ENCODE data around the gene BAZ1A. TPM values are rescaled to one million over a fixed set of nuclear protein-coding genes. Genes with fewer than 3 reads are reported as not detected.

Gene BAZ1A
- total and polyA plus RNA-seq, 10 of the 15 experiments (the other 5 are each of a cell fraction or from before 2014, with no cell fraction given) = 34.3 to 96.5 (median 50.7) TPM

DNA sequence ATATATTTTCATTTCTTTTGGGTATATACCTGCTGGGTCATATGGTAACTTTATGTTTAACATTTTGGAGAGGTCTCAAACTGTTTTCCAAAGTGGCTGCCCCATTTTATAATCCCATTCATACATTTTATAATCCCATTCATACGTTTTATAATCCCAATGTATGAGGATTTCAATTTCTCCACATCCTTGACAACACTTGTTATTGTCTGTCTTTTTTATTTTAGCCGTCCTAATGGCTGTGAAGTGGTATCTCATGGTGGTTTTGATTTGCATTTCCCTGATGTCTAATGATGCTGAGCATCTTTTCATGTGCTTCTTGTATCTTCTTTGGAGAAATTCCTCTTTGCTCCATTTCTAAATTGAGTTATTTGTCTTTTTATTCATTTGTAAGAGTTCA is 154.0 kb downstream of the BAZ1A start (continued):
- TF ChIP-seq, protein P1, sequence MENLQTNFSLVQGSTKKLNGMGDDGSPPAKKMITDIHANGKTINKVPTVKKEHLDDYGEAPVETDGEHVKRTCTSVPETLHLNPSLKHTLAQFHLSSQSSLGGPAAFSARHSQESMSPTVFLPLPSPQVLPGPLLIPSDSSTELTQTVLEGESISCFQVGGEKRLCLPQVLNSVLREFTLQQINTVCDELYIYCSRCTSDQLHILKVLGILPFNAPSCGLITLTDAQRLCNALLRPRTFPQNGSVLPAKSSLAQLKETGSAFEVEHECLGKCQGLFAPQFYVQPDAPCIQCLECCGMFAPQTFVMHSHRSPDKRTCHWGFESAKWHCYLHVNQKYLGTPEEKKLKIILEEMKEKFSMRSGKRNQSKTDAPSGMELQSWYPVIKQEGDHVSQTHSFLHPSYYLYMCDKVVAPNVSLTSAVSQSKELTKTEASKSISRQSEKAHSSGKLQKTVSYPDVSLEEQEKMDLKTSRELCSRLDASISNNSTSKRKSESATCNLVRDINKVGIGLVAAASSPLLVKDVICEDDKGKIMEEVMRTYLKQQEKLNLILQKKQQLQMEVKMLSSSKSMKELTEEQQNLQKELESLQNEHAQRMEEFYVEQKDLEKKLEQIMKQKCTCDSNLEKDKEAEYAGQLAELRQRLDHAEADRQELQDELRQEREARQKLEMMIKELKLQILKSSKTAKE (IDR thresholded peaks at IDR 0.05; ENCODE audit: low read depth, poor library complexity, severe bottlenecking) = no peak
- TF ChIP-seq GATAD2B (conservative IDR thresholded peaks at IDR 0.05; ENCODE audit: low read depth) (no peak), CEBPB (IDR thresholded peaks at IDR 0.05; ENCODE audit: borderline replicate concordance in 1 of 2, low read depth in 2 of 2, low read length in 2 of 2) (no peak)

DNA sequence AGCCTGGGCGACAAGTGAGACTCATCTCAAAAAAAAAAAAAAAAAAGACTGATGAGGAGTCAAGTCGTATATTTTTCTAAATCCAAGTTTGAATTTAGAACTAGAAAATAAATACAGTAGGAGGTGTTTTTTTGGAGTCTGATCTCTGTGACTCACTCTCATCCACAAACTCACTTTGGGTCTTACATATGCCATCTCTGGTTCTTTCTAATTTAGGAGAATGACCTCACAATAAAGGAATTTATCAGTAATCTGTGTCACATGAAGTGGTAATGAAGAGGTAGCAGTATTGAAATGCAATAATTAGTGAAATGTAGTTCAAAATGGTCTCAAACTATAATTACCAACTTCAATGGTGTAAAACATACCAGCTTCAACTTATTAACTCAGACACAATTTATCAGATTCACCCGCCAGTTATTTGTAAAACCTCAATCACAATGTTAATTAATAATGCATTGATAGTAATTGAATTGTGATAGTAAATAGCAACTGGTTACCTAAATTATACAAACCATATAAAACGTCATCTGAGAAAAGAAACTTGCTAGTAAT is 156.3 kb downstream of the BAZ1A start:
- ChIA-PET POLR2A (no interaction called here), SMC1A (ENCODE audit: uncharacterized antibody, unreplicated experiment) (interaction anchor here (1.6 kb wide), 1 partner anchor 28 kb away, joined by 3 read pairs; no protein-coding TSS in a partner anchor), CTCF (interaction anchor here (4.1 kb wide), 1 partner anchor 47 kb away, joined by 38 read pairs; no protein-coding TSS in a partner anchor), RAD21 (ENCODE audit: unreplicated experiment) (interaction anchor here (1.3 kb wide), 1 partner anchor 46 kb away, joined by 4 read pairs; no protein-coding TSS in a partner anchor)
- TF ChIP-seq SUZ12 (IDR thresholded peaks at IDR 0.05; ENCODE audit: unreplicated experiment) (no peak), JUND (IDR thresholded peaks at IDR 0.05; ENCODE audit: low read depth, low read length) (no peak), SIX5 (IDR thresholded peaks at IDR 0.05; ENCODE audit: low read depth, low read length, severe bottlenecking) (no peak), NFYA (IDR thresholded peaks at IDR 0.05; ENCODE audit: borderline replicate concordance, low read depth, low read length) (no peak), POLR2AphosphoS2 (IDR thresholded peaks at IDR 0.05; ENCODE audit: low read depth, low read length) (no peak), BRCA1 (IDR thresholded peaks at IDR 0.05; ENCODE audit: low read depth, low read length) (no peak)
- TF ChIP-seq, protein P2, sequence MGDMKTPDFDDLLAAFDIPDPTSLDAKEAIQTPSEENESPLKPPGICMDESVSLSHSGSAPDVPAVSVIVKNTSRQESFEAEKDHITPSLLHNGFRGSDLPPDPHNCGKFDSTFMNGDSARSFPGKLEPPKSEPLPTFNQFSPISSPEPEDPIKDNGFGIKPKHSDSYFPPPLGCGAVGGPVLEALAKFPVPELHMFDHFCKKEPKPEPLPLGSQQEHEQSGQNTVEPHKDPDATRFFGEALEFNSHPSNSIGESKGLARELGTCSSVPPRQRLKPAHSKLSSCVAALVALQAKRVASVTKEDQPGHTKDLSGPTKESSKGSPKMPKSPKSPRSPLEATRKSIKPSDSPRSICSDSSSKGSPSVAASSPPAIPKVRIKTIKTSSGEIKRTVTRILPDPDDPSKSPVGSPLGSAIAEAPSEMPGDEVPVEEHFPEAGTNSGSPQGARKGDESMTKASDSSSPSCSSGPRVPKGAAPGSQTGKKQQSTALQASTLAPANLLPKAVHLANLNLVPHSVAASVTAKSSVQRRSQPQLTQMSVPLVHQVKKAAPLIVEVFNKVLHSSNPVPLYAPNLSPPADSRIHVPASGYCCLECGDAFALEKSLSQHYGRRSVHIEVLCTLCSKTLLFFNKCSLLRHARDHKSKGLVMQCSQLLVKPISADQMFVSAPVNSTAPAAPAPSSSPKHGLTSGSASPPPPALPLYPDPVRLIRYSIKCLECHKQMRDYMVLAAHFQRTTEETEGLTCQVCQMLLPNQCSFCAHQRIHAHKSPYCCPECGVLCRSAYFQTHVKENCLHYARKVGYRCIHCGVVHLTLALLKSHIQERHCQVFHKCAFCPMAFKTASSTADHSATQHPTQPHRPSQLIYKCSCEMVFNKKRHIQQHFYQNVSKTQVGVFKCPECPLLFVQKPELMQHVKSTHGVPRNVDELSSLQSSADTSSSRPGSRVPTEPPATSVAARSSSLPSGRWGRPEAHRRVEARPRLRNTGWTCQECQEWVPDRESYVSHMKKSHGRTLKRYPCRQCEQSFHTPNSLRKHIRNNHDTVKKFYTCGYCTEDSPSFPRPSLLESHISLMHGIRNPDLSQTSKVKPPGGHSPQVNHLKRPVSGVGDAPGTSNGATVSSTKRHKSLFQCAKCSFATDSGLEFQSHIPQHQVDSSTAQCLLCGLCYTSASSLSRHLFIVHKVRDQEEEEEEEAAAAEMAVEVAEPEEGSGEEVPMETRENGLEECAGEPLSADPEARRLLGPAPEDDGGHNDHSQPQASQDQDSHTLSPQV (IDR thresholded peaks at IDR 0.05) = no peak
- TF ChIP-seq, protein P3, sequence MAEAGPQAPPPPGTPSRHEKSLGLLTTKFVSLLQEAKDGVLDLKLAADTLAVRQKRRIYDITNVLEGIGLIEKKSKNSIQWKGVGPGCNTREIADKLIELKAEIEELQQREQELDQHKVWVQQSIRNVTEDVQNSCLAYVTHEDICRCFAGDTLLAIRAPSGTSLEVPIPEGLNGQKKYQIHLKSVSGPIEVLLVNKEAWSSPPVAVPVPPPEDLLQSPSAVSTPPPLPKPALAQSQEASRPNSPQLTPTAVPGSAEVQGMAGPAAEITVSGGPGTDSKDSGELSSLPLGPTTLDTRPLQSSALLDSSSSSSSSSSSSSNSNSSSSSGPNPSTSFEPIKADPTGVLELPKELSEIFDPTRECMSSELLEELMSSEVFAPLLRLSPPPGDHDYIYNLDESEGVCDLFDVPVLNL (IDR thresholded peaks at IDR 0.05; ENCODE audit: low read depth, low read length) = no peak
- H3K4me3 ChIP-seq = no peak overlapping the region
- intact Hi-C loops (cut with micrococcal nuclease; ENCODE audit: unreplicated experiment) = no loop called here
- H3K27me3 ChIP-seq (replicated peaks in 1 of 2; ENCODE audit: control insufficient read depth in 2 of 2, insufficient read depth in 2 of 2, low read length in 1 of 2) = no peaks in the 10 kb centered on the region
- 56% methylated on average over 4 of the region's 4 CpGs for WGBS (ENCODE audit: insufficient coverage, insufficient replicate concordance, low lambda C conversion rate, missing lambda C conversion rate)
- DNase-seq (ENCODE audit: low read depth, low spot score) (no peak), FAIRE-seq (no peak), ATAC-seq (no peak)
- no peaks in the 10 kb centered on the region for H3K9me3 ChIP-seq (replicated peaks; ENCODE audit: control insufficient read depth, insufficient read depth, low read length)
- no peak overlapping the region for H2AFZ ChIP-seq (ENCODE audit: control insufficient read depth, low read depth, low read length)
- in situ Hi-C loops (cut with MboI) = no loop called here
- H3K4me1 ChIP-seq (ENCODE audit: control insufficient read depth, insufficient read depth, low read length) = no peaks in the 10 kb centered on the region
- H4K20me1 ChIP-seq (ENCODE audit: control insufficient read depth, insufficient read depth) = no peaks in the 10 kb centered on the region
- H3K79me2 ChIP-seq (ENCODE audit: control insufficient read depth, insufficient read depth, low read length) = peaks cover 6% of the 10 kb centered on the region
- H3K36me3 ChIP-seq (ENCODE audit: control insufficient read depth in 2 of 2, insufficient read depth in 2 of 2, low read length in 1 of 2) = no peaks in the 10 kb centered on the region
- no TSS peak for BruUV-seq (replicated peaks)
- no peak overlapping the region for H3K4me2 ChIP-seq (ENCODE audit: control insufficient read depth, insufficient read depth)
- H3K27ac ChIP-seq (ENCODE audit: control insufficient read depth, insufficient read depth) = no peak overlapping the region
- no peak overlapping the region for H3K9ac ChIP-seq (ENCODE audit: control insufficient read depth, insufficient read depth, low read length)

Data from GM12878 (cell line).